HG03520 (cell line): Measurements from ENCODE around the gene MDFIC.

Experiments used
- ATAC-seq: cut with Tn5 transposase; IDR thresholded peaks from one replicate; pipeline ENCODE4 v1.9.1; 2021; ENCODE audit warnings: mild to moderate bottlenecking, moderate library complexity; ENCODE audit not compliant: unreplicated experiment

Gene MDFIC

GRCh38 chr7:115034515-115034914 lies 112.6 kb downstream of the MDFIC start:
- no peak for ATAC-seq

DNA sequence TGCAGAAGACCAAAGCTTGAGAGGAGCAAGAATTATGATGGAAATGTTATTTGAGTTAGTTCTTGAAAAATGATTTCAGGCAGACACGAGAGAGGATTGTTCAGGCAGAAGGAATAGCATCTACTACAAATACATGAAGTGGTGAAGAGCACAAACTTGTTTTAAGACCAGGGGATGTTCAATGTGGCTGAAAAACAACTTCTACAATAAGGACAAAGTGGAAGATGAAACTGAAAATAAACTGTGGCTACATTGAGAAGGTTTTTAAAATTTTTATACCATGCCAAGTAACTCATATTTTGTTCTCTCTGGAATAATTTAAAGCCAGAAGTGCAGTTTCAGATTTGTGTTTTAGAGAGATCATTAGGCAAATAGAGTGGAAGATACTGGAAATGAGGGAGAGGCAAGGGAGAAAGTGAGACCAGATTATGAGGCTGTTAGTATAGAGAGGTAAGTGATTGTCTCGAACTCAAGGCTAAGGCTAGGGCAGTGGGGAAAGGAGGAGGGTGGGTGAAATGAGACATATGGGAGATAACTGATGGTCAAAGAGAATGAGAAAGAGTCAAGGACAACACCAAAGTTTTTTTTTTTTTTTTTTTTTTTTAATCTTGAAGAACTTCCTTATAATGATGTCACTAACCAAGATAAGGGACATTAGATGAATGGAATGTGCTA lies 115.4 kb downstream of the MDFIC start:
- ATAC-seq = no peak

- no peak for ATAC-seq
Measured at GRCh38 chr7:115038158-115038557, 116.3 kb downstream of the MDFIC start.

- ATAC-seq = no peak
Measured at GRCh38 chr7:115040057-115040456, 118.2 kb downstream of the MDFIC start.

DNA sequence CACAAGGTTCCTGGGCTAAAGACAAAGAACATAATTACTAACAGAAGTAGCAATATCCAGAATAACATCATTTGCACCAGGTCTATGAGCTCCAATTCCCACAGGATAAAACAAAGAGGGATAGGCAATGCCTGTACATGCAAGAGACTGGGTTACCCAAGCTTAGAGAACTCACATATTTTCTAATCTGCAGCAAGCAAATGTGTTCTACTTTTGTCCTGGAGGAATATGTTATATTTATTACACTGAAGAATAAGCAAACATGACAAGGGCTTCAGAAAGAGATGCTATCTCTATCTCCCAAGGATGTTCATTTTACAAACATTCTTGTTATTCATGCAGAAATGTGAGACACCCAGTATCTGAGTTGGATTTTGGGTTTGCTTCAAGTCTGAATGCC lies 118.6 kb downstream of the MDFIC start:
- no peak for ATAC-seq

DNA sequence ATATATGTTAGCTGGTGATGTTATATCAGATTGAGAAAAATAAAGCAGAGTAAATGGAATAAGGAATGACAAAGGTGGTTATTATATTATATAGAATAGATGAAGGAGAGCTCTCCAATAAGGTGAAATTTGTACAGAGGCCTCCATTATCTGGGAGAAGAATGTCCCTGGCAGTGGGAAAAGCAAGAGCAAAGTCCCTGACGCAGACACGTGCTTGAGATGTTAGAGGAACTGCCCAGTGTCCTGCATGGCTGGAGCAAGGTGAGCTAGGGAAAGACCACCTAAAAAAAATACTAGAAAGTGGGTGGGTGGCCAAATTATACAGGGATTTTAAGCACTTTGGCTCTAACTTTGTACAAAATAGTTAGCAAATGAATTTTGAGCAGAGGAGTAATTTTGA lies 120.7 kb downstream of the MDFIC start:
- ATAC-seq = no peak

DNA sequence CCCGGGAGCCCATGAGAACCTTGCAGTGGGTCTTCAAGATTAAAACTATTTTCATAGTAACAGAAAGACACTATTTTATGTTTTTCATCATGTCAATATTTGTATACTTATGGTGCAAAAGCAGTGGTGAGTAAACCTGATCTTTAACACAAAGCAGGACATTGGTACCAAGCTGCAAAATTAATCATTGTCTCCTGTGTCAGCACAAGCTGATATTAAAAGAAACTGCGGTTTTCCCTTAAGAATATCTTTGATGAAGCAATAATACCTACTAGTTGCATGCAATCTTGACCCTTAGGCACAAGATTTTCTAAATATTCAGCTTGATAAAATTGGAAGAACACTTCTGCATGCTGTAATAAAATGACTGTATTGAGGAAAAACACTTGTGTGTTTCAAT lies 121.7 kb downstream of the MDFIC start:
- no peak for ATAC-seq

DNA sequence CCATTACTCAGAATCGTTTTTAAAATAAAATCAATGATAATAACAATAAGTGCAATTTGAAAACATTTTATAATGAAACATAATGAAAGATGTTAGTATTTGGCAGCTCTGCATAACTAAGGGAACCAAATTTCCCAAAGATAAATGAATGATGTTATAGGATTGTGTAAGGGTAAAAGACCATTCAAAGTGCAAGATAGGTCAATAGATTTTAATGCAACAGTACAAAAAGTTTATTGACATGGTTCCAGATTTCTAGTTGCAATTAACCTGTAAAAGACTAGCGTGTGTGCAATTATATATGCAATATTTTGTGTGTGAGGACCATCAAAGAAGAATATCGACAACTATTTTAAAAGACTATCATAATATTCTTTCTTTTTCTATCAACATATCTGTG lies 122.3 kb downstream of the MDFIC start:
- ATAC-seq = no peak

DNA sequence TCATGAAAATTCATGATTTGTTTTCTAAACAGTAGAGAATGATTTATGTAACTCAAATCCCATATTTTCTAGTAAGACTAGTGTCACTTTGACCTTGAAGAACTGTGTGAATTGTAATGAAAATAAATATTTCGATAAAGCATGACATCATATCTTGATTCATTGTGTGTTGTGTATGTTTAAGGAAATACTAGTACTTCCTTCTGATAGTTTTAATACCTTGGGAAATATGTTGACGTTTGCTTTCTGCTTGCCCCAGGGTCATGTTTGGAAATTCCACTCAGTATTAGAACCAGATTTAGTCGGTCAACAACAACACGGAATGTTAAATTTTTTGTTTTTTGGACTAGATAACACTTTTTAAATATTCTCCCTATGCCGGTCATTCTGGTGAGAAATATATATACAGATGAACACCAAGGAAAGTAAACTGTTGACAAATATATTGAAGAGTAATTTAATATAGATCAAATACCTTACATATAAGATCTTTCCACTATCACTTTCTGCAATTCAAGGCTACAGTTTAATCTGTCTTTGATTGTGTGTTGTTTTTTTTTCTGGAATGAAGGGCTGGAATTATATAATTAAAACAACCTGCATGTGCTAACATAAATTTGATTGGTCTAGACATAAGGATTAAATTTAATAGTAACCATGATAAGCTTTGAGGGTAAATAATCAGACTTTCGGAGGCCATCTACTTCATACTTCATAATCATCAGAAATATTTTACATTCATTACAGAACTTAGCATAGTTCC lies 126.2 kb downstream of the MDFIC start:
- no peak for ATAC-seq

GRCh38 chr7:115052706-115053105 lies 130.8 kb downstream of the MDFIC start:
- no peak for ATAC-seq

DNA sequence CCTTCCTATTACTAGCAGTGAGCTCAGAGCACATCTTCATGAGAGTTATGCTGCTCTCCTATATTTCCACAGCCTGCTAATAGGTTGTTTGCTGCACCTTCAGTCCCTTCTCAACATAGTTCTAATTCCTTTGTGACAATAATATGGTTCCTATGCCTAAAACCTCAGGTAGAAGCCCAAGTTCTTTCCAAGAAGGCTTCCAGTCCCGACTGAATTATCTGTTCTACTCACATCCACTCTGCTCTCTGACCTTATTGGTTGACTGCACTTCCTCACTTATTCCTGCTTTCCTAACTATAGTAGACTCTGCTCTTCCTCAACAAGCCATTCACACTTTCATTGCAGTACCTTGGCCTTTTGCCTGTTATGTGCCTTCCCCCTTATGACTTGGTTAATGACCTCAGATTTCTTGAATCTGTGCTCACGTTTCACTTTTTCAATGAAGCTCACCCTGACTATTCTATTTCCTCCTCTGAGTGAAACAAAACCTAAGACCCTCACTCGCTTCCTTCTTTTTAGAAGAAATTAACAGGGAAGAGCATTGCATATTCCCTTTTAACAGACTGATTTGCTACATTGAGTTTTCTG lies 132.7 kb downstream of the MDFIC start:
- no peak for ATAC-seq

- ATAC-seq = no peak
Measured at GRCh38 chr7:115056019-115056418, 134.1 kb downstream of the MDFIC start.

DNA sequence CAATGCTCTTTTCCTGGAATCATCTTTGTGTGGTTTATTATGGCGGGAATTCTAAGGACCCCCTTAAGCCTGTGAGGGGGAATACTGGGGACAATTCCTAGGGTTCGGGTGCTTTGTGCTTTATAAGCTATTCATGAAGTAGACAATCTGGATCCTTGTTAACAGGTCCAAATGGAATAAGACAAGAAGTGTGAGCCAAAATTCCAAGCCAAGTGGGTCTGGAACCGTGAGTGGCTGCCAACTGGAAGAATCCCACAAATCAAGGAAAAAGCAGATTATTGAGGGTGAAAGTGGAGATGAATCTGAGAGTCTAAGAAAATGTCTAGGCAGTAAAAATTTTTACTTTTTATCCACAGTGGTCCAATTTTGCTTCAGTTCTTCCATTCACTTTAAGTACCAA lies 136.8 kb downstream of the MDFIC start:
- ATAC-seq = no peak

GRCh38 chr7:115059321-115059720 lies 137.4 kb downstream of the MDFIC start:
- no peak for ATAC-seq

- peak; percentile 30 for ATAC-seq
Measured at GRCh38 chr7:115060095-115060870, 138.4 kb downstream of the MDFIC start.

DNA sequence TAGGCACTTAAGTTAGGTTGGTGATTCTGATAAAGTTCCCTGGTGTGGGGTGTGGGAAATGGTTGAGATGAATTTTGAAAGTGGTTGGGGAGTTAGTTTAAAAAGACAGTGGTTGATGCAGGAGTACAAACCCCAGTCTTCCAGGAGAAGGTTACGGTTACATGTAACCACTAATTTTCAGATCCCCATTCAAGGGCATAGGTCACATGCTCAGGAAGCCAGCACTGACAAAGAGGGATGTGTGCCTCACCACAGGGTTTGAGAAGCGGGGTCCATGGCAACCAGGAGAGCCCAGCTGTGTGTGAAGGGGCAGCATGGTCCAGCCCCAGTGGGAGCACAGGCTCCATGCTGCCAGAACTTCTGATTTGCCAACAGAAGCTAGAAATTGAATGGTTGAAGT lies 144.2 kb downstream of the MDFIC start:
- ATAC-seq = no peak

GRCh38 chr7:115066634-115067033 lies 144.7 kb downstream of the MDFIC start:
- ATAC-seq = peak; percentile 60

DNA sequence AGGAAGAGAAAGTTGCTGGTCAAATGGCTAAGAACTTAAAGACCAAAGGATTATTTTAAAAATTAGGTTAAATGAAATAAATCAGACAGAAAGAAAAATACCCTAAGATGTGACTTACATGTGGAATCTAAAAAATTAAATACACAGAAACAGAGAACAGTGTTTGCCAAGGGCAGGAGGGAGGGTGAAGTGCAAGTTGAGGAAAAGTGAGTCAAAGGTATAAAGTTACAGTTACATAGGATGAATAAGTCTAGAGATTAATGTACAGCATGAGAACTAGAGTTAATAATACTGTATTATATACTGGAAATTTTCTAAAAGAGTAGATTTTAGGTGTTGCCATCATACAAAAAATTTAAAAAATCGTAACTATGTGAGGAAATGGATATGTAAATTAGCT lies 146.3 kb downstream of the MDFIC start:
- ATAC-seq = no peak
